Smooth muscle cell (in vitro differentiated cells): ENCODE data around the gene EXOSC3. TPM values are rescaled to one million over a fixed set of nuclear protein-coding genes. Genes with fewer than 3 reads are reported as not detected.

ENCODE experiments used
- DNase-seq: peaks from one replicate; lab custom pipeline; 2025; ENCODE audit not compliant: unreplicated experiment; lab: John Stamatoyannopoulos, UW
- H2AFZ ChIP-seq: fragments of 200-600 bp; sonication (generic); 2 replicates; pipeline ENCODE4 v1.6.0; 2016; ENCODE audit warnings: antibody characterized with exemption, low read depth, mild to moderate bottlenecking
- H3F3A ChIP-seq: fragments of 200-600 bp; sonication (generic); 2 replicates; pipeline ENCODE4 v1.6.0; 2017; ENCODE audit warnings: antibody characterized with exemption, low read depth
- H3K27ac ChIP-seq: fragments of 200-600 bp; sonication (generic); 2 replicates; pipeline ENCODE4 v1.5.1; 2016; ENCODE audit warnings: low read depth, mild to moderate bottlenecking
- H3K27me3 ChIP-seq: fragments of 200-600 bp; sonication (generic); 2 replicates; pipeline ENCODE4 v1.6.1; 2016; ENCODE audit warnings: low read depth, mild to moderate bottlenecking
- H3K36me3 ChIP-seq: fragments of 200-600 bp; sonication (generic); 2 replicates; pipeline ENCODE4 v1.5.1; 2016; ENCODE audit warnings: low read depth
- H3K4me1 ChIP-seq: fragments of 200-600 bp; sonication (generic); 2 replicates; pipeline ENCODE4 v1.5.1; 2016; ENCODE audit warnings: low read depth
- H3K4me2 ChIP-seq: fragments of 200-600 bp; sonication (generic); 2 replicates; pipeline ENCODE4 v1.6.0; 2016; ENCODE audit warnings: mild to moderate bottlenecking
- H3K4me3 ChIP-seq: fragments of 200-600 bp; sonication (generic); 2 replicates; pipeline ENCODE4 v1.5.1; 2016; ENCODE audit warnings: mild to moderate bottlenecking
- H3K79me2 ChIP-seq: fragments of 200-600 bp; sonication (generic); 2 replicates; pipeline ENCODE4 v1.6.0; 2016; ENCODE audit warnings: low read depth, mild to moderate bottlenecking
- H3K9ac ChIP-seq: fragments of 200-600 bp; sonication (generic); 2 replicates; pipeline ENCODE4 v1.6.0; 2016; ENCODE audit warnings: low read depth
- H3K9me3 ChIP-seq: fragments of 200-600 bp; sonication (generic); replicated peaks from 2 replicates; pipeline ENCODE4 v1.5.1; 2016; ENCODE audit warnings: low read depth
- H4K20me1 ChIP-seq: fragments of 200-600 bp; sonication (generic); 2 replicates; pipeline ENCODE4 v1.6.0; 2016; ENCODE audit warnings: low read depth
- WGBS: methylation state at CpG from one replicate; pipeline ENCODE4 v1.1.7; 2016; ENCODE audit warnings: low lambda C conversion rate; 5-methylcytosine and 5-hydroxymethylcytosine counted together
- polyA plus RNA-seq: library from polyadenylated mRNA; unstranded; fragments of >200 nt; fragmentation: Nextera tagmentation; extraction: Ambion mirVana; gene quantifications from 2 replicates; pipeline ENCODE4 v1.2.1, GENCODE V29; 2016
- total RNA-seq: library from RNA; depleted of rRNA; stranded (reverse); fragments of >200 nt; gene quantifications from 2 replicates; pipeline ENCODE4 v1.2.3, GENCODE V29; 2014
- TF ChIP-seq, protein P1 (sequence below): fragments of 200-600 bp; sonication (generic); IDR thresholded peaks from 2 replicates; pipeline ENCODE4 v1.5.1; 2017; ENCODE audit warnings: borderline replicate concordance, mild to moderate bottlenecking, antibody characterized with exemption; ENCODE audit not compliant: insufficient read depth, poor library complexity, severe bottlenecking

The EXOSC3 gene
- total and polyA plus RNA-seq, 2 experiments from 2014 or later: 21.6 to 22.6 TPM

DNA sequence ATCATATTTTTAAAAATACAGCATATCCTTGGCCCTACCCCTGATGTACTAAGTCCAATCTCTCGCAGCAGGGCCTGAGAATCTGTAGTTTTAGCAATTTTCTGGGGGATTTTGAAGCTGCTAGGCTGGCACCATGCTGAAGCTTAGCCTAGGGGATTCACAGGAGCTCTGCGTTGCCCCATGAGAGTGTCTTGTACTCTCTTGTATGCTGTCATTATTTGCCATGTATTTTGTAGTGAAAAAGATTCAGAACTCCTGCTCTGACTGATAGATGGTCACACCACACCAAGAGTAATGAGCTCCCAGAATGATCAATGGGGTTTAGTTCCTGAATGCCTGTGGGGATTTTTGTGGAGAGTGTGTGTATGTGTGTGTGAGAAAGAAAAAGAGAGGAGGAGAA is 51.9 kb downstream of the EXOSC3 start:
- Histone ChIP-seq H3K27ac (no peak overlapping the region), H4K20me1 (no peaks in the 10 kb centered on the region), H3K27me3 (peaks cover 11% of the 10 kb centered on the region), H3K79me2 (no peaks in the 10 kb centered on the region), H3F3A (no peaks in the 10 kb centered on the region), H3K4me1 (peaks cover 4% of the 10 kb centered on the region), H3K9ac (no peak overlapping the region), H3K36me3 (no peaks in the 10 kb centered on the region), H3K9me3 (no peaks in the 10 kb centered on the region), H3K4me3 (no peak overlapping the region), H2AFZ (no peak overlapping the region), H3K4me2 (no peak overlapping the region)
- DNase-seq: no peak
- TF ChIP-seq, protein P1, sequence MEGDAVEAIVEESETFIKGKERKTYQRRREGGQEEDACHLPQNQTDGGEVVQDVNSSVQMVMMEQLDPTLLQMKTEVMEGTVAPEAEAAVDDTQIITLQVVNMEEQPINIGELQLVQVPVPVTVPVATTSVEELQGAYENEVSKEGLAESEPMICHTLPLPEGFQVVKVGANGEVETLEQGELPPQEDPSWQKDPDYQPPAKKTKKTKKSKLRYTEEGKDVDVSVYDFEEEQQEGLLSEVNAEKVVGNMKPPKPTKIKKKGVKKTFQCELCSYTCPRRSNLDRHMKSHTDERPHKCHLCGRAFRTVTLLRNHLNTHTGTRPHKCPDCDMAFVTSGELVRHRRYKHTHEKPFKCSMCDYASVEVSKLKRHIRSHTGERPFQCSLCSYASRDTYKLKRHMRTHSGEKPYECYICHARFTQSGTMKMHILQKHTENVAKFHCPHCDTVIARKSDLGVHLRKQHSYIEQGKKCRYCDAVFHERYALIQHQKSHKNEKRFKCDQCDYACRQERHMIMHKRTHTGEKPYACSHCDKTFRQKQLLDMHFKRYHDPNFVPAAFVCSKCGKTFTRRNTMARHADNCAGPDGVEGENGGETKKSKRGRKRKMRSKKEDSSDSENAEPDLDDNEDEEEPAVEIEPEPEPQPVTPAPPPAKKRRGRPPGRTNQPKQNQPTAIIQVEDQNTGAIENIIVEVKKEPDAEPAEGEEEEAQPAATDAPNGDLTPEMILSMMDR: no peak
- 94% methylated on average over 2 of the region's 2 CpGs for WGBS

DNA sequence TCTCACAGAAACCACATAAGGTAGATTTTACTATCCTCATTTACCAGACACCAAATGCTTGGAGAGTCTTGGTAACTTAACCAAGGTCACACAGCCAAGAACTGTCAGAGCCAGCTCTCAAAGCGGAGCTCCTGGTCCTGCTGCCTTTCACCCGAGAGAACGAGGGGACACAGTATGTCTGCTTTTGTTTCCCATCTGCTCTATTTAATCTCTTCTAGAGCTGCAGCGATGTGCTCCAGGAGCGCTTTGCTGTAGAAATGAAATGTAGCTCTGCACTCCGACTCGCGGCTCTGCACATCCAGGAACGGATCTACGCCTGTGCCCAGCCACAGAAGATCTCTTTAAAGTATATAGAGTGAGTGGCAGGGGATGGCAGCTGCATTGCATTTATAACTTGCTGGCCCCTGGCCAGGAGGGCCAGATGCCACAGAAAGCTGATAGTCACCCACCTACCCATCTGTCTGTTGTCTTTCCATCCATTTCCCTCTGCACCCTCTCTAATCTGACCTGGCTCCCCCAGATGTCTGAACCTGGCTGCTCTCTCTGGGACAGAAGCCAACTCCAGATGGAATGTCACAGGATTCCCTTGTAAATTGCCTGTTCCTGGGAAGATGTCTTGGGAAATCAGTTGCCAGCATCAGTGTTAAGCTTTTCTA is 52.6 kb downstream of the EXOSC3 start:
- H2AFZ ChIP-seq: no peak overlapping the region
- DNase-seq: no peak
- H4K20me1 ChIP-seq: no peaks in the 10 kb centered on the region
- H3K9ac ChIP-seq: no peak overlapping the region
- no peak overlapping the region for H3K27ac ChIP-seq
- H3K27me3 ChIP-seq: peaks cover 11% of the 10 kb centered on the region
- H3K4me1 ChIP-seq: peaks cover 4% of the 10 kb centered on the region
- H3K79me2 ChIP-seq: no peaks in the 10 kb centered on the region
- H3K36me3 ChIP-seq: no peaks in the 10 kb centered on the region
- no peak overlapping the region for H3K4me3 ChIP-seq
- no peaks in the 10 kb centered on the region for H3K9me3 ChIP-seq
- TF ChIP-seq, protein P1: no peak
- no peaks in the 10 kb centered on the region for H3F3A ChIP-seq
- 92% methylated on average over 10 of the region's 10 CpGs for WGBS
- H3K4me2 ChIP-seq: no peak overlapping the region

DNA sequence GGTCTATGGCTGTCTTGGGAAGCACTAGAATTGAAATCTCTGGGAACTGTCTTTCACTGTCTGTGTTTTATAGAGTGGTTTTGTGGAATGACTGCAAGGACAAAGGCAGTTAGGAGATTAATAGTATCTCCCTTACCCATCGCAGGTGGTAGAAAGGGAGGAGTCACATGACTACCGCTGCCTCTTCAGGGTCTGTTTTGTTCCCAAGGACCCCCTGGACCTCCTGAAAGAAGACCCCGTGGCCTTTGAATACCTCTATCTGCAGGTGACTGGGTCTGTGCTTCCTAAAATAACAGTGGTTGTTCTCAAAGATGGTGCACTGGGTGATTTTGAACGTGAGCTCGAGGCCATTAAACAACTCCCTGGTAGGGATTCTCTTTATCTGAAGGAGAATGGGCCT is 54.0 kb downstream of the EXOSC3 start:
- DNase-seq: no peak
- no peaks in the 10 kb centered on the region for H3K36me3 ChIP-seq
- no peak overlapping the region for H3K27ac ChIP-seq
- no peak overlapping the region for H3K4me2 ChIP-seq
- H3F3A ChIP-seq: no peaks in the 10 kb centered on the region
- H3K4me3 ChIP-seq: no peak overlapping the region
- H2AFZ ChIP-seq: no peak overlapping the region
- no peaks in the 10 kb centered on the region for H3K9me3 ChIP-seq
- TF ChIP-seq, protein P1: no peak
- H3K79me2 ChIP-seq: no peaks in the 10 kb centered on the region
- H3K27me3 ChIP-seq: peaks cover 11% of the 10 kb centered on the region
- WGBS: 44% methylated on average over 5 of the region's 5 CpGs
- no peaks in the 10 kb centered on the region for H4K20me1 ChIP-seq
- H3K9ac ChIP-seq: no peak overlapping the region
- peaks cover 4% of the 10 kb centered on the region for H3K4me1 ChIP-seq

DNA sequence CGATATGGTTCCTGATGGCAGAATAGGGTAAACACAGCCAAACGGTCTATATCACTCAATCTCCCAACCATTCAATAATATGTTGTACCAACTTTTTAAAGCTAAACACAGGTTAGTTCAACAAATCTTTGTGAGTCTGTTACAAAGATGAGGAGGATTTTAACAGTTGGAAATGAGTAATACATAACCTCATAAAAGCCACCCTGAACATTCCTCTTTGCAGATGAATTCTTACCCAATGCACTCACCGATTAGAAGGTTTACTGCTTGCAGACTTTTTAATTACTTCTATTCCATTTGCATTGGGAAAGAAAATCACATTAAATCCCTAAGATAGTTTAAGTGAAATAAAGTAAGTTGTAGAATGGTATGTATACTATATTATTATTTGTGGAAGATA is 54.6 kb downstream of the EXOSC3 start:
- DNase-seq: no peak

More for the DNA sequence above, 54.6 kb downstream of the EXOSC3 start:
- TF ChIP-seq, protein P1: no peak
- Histone ChIP-seq H3K27ac (no peak overlapping the region), H3K27me3 (peaks cover 11% of the 10 kb centered on the region), H3K4me1 (peaks cover 4% of the 10 kb centered on the region), H3K4me3 (no peak overlapping the region), H2AFZ (no peak overlapping the region), H3K4me2 (no peak overlapping the region), H3F3A (no peaks in the 10 kb centered on the region), H3K79me2 (no peaks in the 10 kb centered on the region), H3K9ac (no peak overlapping the region), H3K36me3 (no peaks in the 10 kb centered on the region), H4K20me1 (no peaks in the 10 kb centered on the region), H3K9me3 (no peaks in the 10 kb centered on the region)
- WGBS: 48% methylated on average over 3 of the region's 3 CpGs
